Cardiac fibroblast (primary cell): ENCODE measurements around the gene LIN28B.

Source experiments
- DNase-seq, 2 donors: peaks; one replicate each; pipeline versions ENCODE4 v3.0.0 to v3.0.0-alpha.2; 2010; ENCODE audit warnings: low read depth in 2 of 2
- H3K4me3 ChIP-seq, 2 donors: replicated peaks in 1 of 2; 1 replicate in 1 of 2; 2 replicates in 1 of 2; pipeline ENCODE4 v1.5.1; 2011; ENCODE audit warnings: low read depth in 2 of 2, low read length in 2 of 2, mild to moderate bottlenecking in 2 of 2, moderate library complexity in 1 of 2
- CTCF ChIP-seq: IDR thresholded peaks from one replicate; pipeline ENCODE4 v1.5.1; 2011; ENCODE audit warnings: low read depth, mild to moderate bottlenecking, low read length, inconsistent platforms

Gene LIN28B

GRCh38 chr6:105029581-105029980, 72.7 kb downstream of the LIN28B start:
- TF ChIP-seq CTCF, result no peak
- DNase-seq, result no peak
- H3K4me3 ChIP-seq, result no peak overlapping the region

GRCh38 chr6:105034470-105034869, 77.6 kb downstream of the LIN28B start:
- no peak overlapping the region for H3K4me3 ChIP-seq
- TF ChIP-seq CTCF, result no peak
- no peak for DNase-seq

GRCh38 chr6:105035299-105035698, 78.4 kb downstream of the LIN28B start:
- H3K4me3 ChIP-seq, result no peak overlapping the region
- DNase-seq, result no peak
- no peak for TF ChIP-seq CTCF

GRCh38 chr6:105036351-105036750, 79.4 kb downstream of the LIN28B start:
- no peak overlapping the region for H3K4me3 ChIP-seq
- DNase-seq, result no peak
- TF ChIP-seq CTCF, result no peak

- no peak for TF ChIP-seq CTCF
- no peak for DNase-seq
Observed at GRCh38 chr6:105038259-105038658, 81.4 kb downstream of the LIN28B start.

GRCh38 chr6:105041880-105042279, 85.0 kb downstream of the LIN28B start:
- no peak for TF ChIP-seq CTCF
- DNase-seq, result no peak

More at GRCh38 chr6:105038259-105038658, 81.4 kb downstream of the LIN28B start:
- H3K4me3 ChIP-seq, result no peak overlapping the region

GRCh38 chr6:105042648-105043047, 85.7 kb downstream of the LIN28B start:
- H3K4me3 ChIP-seq, result no peak overlapping the region
- no peak for DNase-seq
- no peak for TF ChIP-seq CTCF

More at GRCh38 chr6:105041880-105042279, 85.0 kb downstream of the LIN28B start:
- no peak overlapping the region for H3K4me3 ChIP-seq
